HCT116 (cell line): ENCODE data around the gene DRC7. TPM values are rescaled to one million over a fixed set of nuclear protein-coding genes. Genes with fewer than 3 reads are reported as not detected.

ENCODE experiments used
- ATAC-seq: fragments of 200-7000 bp; cut with Tn5 transposase; 2 replicates; pipeline ENCODE4 v1.9.1; 2020; ENCODE audit warnings: mild to moderate bottlenecking, moderate library complexity
- BruUV-seq: library from RNA; stranded (reverse); fragments of 400-500 nt; replicated peaks from 2 replicates; lab custom pipeline; 2021; lab: Mats Ljungman, UMichigan
- CTCF ChIA-PET: fragments of 300-600 bp; sonication (Branson Sonifier 250); formaldehyde crosslinking; loops from one replicate; lab custom pipeline; 2021; ENCODE audit warnings: antibody characterized with exemption; lab: Charles Lee
- POLR2A ChIA-PET: fragments of 300-600, 350-600 bp; sonication (Branson Sonifier 250); formaldehyde crosslinking; loops from one replicate; lab custom pipeline; 2021; ENCODE audit warnings: antibody characterized with exemption; lab: Charles Lee
- RAD21 ChIA-PET, 2 experiments: fragments of 300-600 bp; sonication (Branson Sonifier 250); formaldehyde crosslinking; loops; one replicate each; lab custom pipeline; 2023; ENCODE audit warnings: low total read pairs in 2 of 2; ENCODE audit not compliant: uncharacterized antibody in 2 of 2, unreplicated experiment in 2 of 2, low non-redundant PET in 1 of 2; lab: Charles Lee
- DNase-seq: peaks from one replicate; pipeline ENCODE4 v3.0.0-alpha.2; 2010; ENCODE audit warnings: low read depth, low spot score
- H2AFZ ChIP-seq: fragments of 200-600 bp; shearing (Covaris generic), sonication (generic); 2 replicates; pipeline ENCODE4 v1.6.1; 2017; ENCODE audit warnings: low read depth, mixed run types, mixed read lengths, antibody characterized with exemption, low read length; ENCODE audit not compliant: poor library complexity, severe bottlenecking
- H3K27ac ChIP-seq: 2 replicates; pipeline ENCODE4 v1.5.1; 2012; ENCODE audit warnings: low read depth, low read length
- H3K27me3 ChIP-seq: fragments of 200-600 bp; sonication (generic); 2 replicates; pipeline ENCODE4 v1.6.1; 2016; ENCODE audit warnings: mixed run types, low read length, mixed read lengths; ENCODE audit not compliant: insufficient read depth
- H3K36me3 ChIP-seq, 2 experiments: fragments of 200-500 bp in 1 of 2; fragments of 200-600 bp in 1 of 2; sonication (Bioruptor generic) in 1 of 2; sonication (generic) in 1 of 2; 2 replicates each; pipeline versions ENCODE4 v1.5.1 to v1.6.1; 2014 to 2016; ENCODE audit warnings: low read length in 2 of 2, inconsistent platforms in 1 of 2, mixed read lengths in 1 of 2, mixed run types in 1 of 2; ENCODE audit not compliant: insufficient read depth in 2 of 2, control insufficient read depth in 1 of 2
- H3K4me1 ChIP-seq, 2 experiments: fragments of 200-600 bp in 1 of 2; sonication (generic) in 1 of 2; 2 replicates each; pipeline versions ENCODE4 v1.5.1 to v1.6.1; 2012 to 2017; ENCODE audit warnings: low read length in 2 of 2, inconsistent platforms in 1 of 2, mild to moderate bottlenecking in 1 of 2, mixed read lengths in 1 of 2, mixed run types in 1 of 2, moderate library complexity in 1 of 2; ENCODE audit not compliant: insufficient read depth in 2 of 2, control insufficient read depth in 1 of 2
- H3K4me2 ChIP-seq: fragments of 200-600 bp; sonication (generic); 2 replicates; pipeline ENCODE4 v1.6.1; 2017; ENCODE audit warnings: mixed run types, low read length, mixed read lengths
- H3K4me3 ChIP-seq, 2 experiments: fragments of 200-600 bp in 1 of 2; sonication (generic) in 1 of 2; replicated peaks in 1 of 2; 2 replicates each; pipeline ENCODE4 v1.5.1; 2011 to 2016; ENCODE audit warnings: low read length in 2 of 2, control low read depth in 1 of 2, low read depth in 1 of 2, mild to moderate bottlenecking in 1 of 2, mixed read lengths in 1 of 2, mixed run types in 1 of 2
- H3K79me2 ChIP-seq: fragments of 200-600 bp; sonication (generic); 2 replicates; pipeline ENCODE4 v1.6.1; 2017; ENCODE audit warnings: mild to moderate bottlenecking, mixed run types, low read length, moderate library complexity, mixed read lengths; ENCODE audit not compliant: insufficient read depth
- H3K9ac ChIP-seq: fragments of 200-600 bp; sonication (generic); 2 replicates; pipeline ENCODE4 v1.6.1; 2016; ENCODE audit warnings: low read length, mixed read lengths
- H3K9me2 ChIP-seq: fragments of 200-600 bp; sonication (generic), shearing (Covaris generic); 2 replicates; pipeline ENCODE4 v1.6.1; 2017; ENCODE audit warnings: mixed run types, mild to moderate bottlenecking, moderate library complexity; ENCODE audit not compliant: insufficient read depth
- H3K9me3 ChIP-seq, 2 experiments: fragments of 200-500 bp in 1 of 2; fragments of 200-600 bp in 1 of 2; sonication (Bioruptor generic) in 1 of 2; sonication (generic) in 1 of 2; 2 replicates each; pipeline ENCODE4 v1.6.1; 2014 to 2017; ENCODE audit warnings: low read length in 2 of 2, mixed read lengths in 2 of 2, inconsistent platforms in 1 of 2, low read depth in 1 of 2, mild to moderate bottlenecking in 1 of 2, mixed run types in 1 of 2, moderate library complexity in 1 of 2; ENCODE audit not compliant: control insufficient read depth in 1 of 2, insufficient read depth in 1 of 2
- H4K20me1 ChIP-seq: fragments of 200-600 bp; sonication (generic), shearing (Covaris generic); 2 replicates; pipeline ENCODE4 v1.6.1; 2017; ENCODE audit warnings: mixed run types, mild to moderate bottlenecking, moderate library complexity; ENCODE audit not compliant: insufficient read depth
- CTCF ChIP-seq, 3 experiments: fragments of 200-600 bp in 1 of 3; sonication (generic) in 1 of 3; IDR thresholded peaks in 2 of 3; conservative IDR thresholded peaks in 1 of 3; 2 replicates each; pipeline ENCODE4 v1.5.1; 2012 to 2017; ENCODE audit warnings: low read depth in 2 of 3, low read length in 2 of 3, antibody characterized with exemption in 1 of 3, borderline replicate concordance in 1 of 3, control low read depth in 1 of 3, mild to moderate bottlenecking in 1 of 3, mixed read lengths in 1 of 3, mixed run types in 1 of 3, moderate library complexity in 1 of 3; ENCODE audit not compliant: insufficient read depth in 1 of 3
- RAD21 ChIP-seq: IDR thresholded peaks from 2 replicates; pipeline ENCODE4 v1.6.1; 2012; ENCODE audit warnings: low read depth, mild to moderate bottlenecking
- SRF ChIP-seq: IDR thresholded peaks from 2 replicates; pipeline ENCODE4 v1.6.1; 2012; ENCODE audit warnings: low read depth
- TCF7L2 ChIP-seq: IDR thresholded peaks from 2 replicates; pipeline ENCODE4 v1.7.0; 2011; ENCODE audit warnings: borderline replicate concordance, inconsistent platforms; ENCODE audit not compliant: insufficient read depth, insufficient read length; ENCODE audit errors: extremely low read depth
- YY1 ChIP-seq: IDR thresholded peaks from 2 replicates; pipeline ENCODE4 v1.6.1; 2011; ENCODE audit warnings: low read length, low read depth, moderate library complexity, mild to moderate bottlenecking; ENCODE audit not compliant: insufficient replicate concordance; ENCODE audit errors: extremely low read depth
- ZFX ChIP-seq: fragments of 450-650 bp; IDR thresholded peaks from 2 replicates; pipeline ENCODE4 v1.6.1; 2017
- intact Hi-C: fragments of 100-400 bp; cut with micrococcal nuclease; formaldehyde crosslinking; loops from 2 replicates; pipeline ENCODE4 v1.10.0; 2022
- total RNA-seq: library from RNA; stranded (reverse); gene quantifications from one replicate; pipeline ENCODE4 v1.2.1, GENCODE V29; 2021; ENCODE audit not compliant: unreplicated experiment

Gene DRC7
- total RNA-seq, 1 experiment from 2014 or later: 0.91 TPM

GRCh38 chr16:57648581-57649442 lies 45.8 kb upstream of the DRC7 start:
- H3K9ac ChIP-seq: no peak overlapping the region
- BruUV-seq: no TSS peak

More at GRCh38 chr16:57648581-57649442, 45.8 kb upstream of the DRC7 start:
- POLR2A ChIA-PET: interaction anchor here (0.9 kb wide), 1 partner anchor 49 kb away, joined by 3 read pairs; no protein-coding TSS in a partner anchor
- no peak overlapping the region for H3K27ac ChIP-seq
- no peaks in the 10 kb centered on the region for H3K27me3 ChIP-seq
- no peak overlapping the region for H3K4me2 ChIP-seq
- ATAC-seq: peak; percentile 90
- CTCF ChIA-PET: interaction anchor here (0.6 to 3.9 kb wide), 9 partner anchors 12 to 74 kb away, joined by 3 to 31 read pairs (median 4); no protein-coding TSS in a partner anchor
- no peaks in the 10 kb centered on the region for H3K9me2 ChIP-seq
- peak; percentile 61 for DNase-seq
- H3K79me2 ChIP-seq: no peaks in the 10 kb centered on the region
- H4K20me1 ChIP-seq: no peaks in the 10 kb centered on the region
- H3K9me3 ChIP-seq: no peaks in the 10 kb centered on the region
- H3K4me1 ChIP-seq: peaks cover 0 to 12% of the 10 kb centered on the region in 2 experiments; a peak in 2 of 4 replicates
- H3K36me3 ChIP-seq: no peaks in the 10 kb centered on the region
- RAD21 ChIA-PET: interaction anchor here (1.9 to 2.0 kb wide), 2 partner anchors 58 kb away, joined by 5 to 6 read pairs; no protein-coding TSS in a partner anchor
- H2AFZ ChIP-seq: no peak overlapping the region
- H3K4me3 ChIP-seq: no peak overlapping the region
- intact Hi-C loops: loop anchor here (1.0 to 2.0 kb wide), 4 partner anchors 48 to 73 kb away; no protein-coding TSS in a partner anchor
- TF ChIP-seq CTCF (IDR thresholded peaks at IDR 0.05 in 2 of 3, conservative IDR thresholded peaks at IDR 0.05 in 1 of 3; ENCODE audit: borderline replicate concordance in 1 of 3, insufficient read depth in 1 of 3, low read depth in 2 of 3, low read length in 2 of 3) (peak; percentile 100), SRF (no peak), RAD21 (peak; percentile 99), ZFX (no peak), YY1 (peak; percentile 71), TCF7L2 (peak; percentile 39)
